Gastrocnemius medialis (tissue), 4 donors: ENCODE measurements around the gene ANTXR1.

Experiments used
- POLR2A ChIP-seq, 2 donors: fragments of 450-650 bp; IDR thresholded peaks; one replicate each; pipeline ENCODE4 v1.6.1; 2017; ENCODE audit warnings: antibody characterized with exemption in 2 of 2, mild to moderate bottlenecking in 2 of 2, moderate library complexity in 2 of 2
- TF ChIP-seq, protein P1 (sequence below), 5 experiments: fragments of 450-650 bp in 3 of 5; fragments of 200-600 bp in 2 of 5; sonication (generic) in 2 of 5; IDR thresholded peaks in 4 of 5; conservative IDR thresholded peaks in 1 of 5; 1 replicate in 4 of 5; 2 replicates in 1 of 5; pipeline ENCODE4 v1.5.1; 2016 to 2019; ENCODE audit warnings: antibody characterized with exemption in 5 of 5, mild to moderate bottlenecking in 3 of 5, moderate library complexity in 3 of 5

DNA sequence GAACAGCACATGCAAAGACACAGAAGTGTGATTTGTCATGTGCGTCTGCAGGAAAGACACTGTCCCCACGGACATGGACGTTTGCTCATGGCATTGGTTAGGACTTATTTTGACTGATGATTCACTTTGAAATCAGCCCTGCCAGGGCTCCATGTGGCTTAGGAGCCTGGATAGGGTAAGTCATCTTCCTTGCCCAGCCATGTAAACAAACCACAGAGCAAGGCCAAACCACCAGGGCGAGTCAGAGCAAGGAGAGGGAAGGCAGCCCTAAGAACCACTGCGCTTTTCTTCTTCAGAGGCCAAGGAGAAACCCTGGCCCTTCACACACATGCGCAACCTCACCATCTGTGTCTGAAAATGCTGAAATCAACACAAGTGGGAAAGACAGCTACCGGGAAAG lies 285.3 kb downstream of the ANTXR1 start:
- TF ChIP-seq, protein P1, sequence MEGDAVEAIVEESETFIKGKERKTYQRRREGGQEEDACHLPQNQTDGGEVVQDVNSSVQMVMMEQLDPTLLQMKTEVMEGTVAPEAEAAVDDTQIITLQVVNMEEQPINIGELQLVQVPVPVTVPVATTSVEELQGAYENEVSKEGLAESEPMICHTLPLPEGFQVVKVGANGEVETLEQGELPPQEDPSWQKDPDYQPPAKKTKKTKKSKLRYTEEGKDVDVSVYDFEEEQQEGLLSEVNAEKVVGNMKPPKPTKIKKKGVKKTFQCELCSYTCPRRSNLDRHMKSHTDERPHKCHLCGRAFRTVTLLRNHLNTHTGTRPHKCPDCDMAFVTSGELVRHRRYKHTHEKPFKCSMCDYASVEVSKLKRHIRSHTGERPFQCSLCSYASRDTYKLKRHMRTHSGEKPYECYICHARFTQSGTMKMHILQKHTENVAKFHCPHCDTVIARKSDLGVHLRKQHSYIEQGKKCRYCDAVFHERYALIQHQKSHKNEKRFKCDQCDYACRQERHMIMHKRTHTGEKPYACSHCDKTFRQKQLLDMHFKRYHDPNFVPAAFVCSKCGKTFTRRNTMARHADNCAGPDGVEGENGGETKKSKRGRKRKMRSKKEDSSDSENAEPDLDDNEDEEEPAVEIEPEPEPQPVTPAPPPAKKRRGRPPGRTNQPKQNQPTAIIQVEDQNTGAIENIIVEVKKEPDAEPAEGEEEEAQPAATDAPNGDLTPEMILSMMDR (IDR thresholded peaks at IDR 0.05 in 4 of 5, conservative IDR thresholded peaks at IDR 0.05 in 1 of 5), result no peak
- no peak for TF ChIP-seq POLR2A (IDR thresholded peaks at IDR 0.05)
